ENCODE data around the gene TRAF7. TPM values are rescaled to one million over a fixed set of nuclear protein-coding genes. Genes with fewer than 3 reads are reported as not detected.

TRAF7 gene
- total RNA-seq, 4 donors from 2014 or later, result 36.3 to 70.1 (median 56.3) TPM

DNA sequence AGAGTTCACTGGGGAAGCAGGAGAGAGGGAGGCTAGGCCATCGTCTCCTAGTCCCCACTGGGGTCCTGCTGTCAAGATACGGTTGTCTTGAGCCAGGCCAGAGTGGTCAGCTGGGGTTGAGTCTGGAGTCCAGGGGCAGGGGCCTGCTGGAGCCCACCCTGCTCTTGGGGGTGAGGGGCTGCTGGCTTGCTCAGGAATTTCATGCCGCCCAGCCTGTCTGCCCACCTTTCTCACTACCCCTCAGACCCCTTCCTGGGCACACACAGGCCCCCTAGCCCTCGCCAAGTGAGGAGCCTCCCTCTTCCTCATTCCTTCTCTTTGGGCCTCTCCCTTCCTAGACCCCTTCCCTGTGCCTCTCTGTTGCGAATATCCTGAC is 1.3 kb downstream of the TRAF7 start:
- TF ChIP-seq, protein P1, sequence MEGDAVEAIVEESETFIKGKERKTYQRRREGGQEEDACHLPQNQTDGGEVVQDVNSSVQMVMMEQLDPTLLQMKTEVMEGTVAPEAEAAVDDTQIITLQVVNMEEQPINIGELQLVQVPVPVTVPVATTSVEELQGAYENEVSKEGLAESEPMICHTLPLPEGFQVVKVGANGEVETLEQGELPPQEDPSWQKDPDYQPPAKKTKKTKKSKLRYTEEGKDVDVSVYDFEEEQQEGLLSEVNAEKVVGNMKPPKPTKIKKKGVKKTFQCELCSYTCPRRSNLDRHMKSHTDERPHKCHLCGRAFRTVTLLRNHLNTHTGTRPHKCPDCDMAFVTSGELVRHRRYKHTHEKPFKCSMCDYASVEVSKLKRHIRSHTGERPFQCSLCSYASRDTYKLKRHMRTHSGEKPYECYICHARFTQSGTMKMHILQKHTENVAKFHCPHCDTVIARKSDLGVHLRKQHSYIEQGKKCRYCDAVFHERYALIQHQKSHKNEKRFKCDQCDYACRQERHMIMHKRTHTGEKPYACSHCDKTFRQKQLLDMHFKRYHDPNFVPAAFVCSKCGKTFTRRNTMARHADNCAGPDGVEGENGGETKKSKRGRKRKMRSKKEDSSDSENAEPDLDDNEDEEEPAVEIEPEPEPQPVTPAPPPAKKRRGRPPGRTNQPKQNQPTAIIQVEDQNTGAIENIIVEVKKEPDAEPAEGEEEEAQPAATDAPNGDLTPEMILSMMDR (IDR thresholded peaks at IDR 0.05), result no peak
- TF ChIP-seq POLR2AphosphoS5 (IDR thresholded peaks at IDR 0.05), result no peak
- no peak for TF ChIP-seq POLR2A (IDR thresholded peaks at IDR 0.05)
- no peak for TF ChIP-seq EP300 (IDR thresholded peaks at IDR 0.05)

DNA sequence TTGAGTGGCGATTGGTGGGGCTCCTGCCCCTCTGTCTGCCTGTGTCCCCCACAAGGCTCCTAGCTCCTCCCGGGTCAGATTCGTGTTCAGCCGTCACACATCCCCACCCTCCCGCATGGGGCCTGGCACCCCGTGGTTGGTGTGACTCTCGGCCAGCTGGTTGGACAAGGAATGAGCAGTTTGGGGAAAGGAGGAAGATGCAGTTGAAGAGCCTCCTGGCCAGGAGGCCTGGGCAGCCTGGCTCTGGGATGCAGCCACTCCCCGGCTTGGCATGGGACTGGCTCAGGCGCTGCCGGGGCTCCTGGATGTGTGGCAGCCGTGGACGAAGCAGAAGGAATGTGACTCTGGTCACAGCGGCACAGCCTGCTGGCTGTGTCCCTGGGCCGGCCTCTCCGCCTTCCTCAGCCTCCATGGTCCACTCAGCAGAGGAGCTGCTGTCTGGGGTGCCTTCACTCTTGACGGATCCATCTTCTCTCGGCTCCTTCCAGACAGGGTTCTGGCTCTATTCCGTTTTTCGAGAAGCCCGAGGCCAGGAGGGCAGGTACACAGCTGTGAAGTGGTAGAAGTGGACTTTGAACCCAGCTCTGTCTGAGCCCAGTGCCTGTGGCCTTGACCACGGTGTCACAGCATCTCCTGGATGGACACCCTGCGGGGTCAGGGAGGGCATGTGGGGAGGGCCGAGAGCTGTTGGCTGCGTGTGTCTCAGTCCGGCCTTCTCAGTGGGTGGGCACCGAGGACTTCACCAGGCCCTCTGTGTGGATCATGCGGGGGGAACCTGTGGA is 2.1 kb downstream of the TRAF7 start:
- Histone ChIP-seq H3K27ac (peak overlapping the region; percentile 82 to 95 (median 94)), H3K4me1 (peaks cover 3 to 90% (median 66%) of the 10 kb centered on the region in 3 donors), H3K9me3 (no peaks in the 10 kb centered on the region), H3K36me3 (no peaks in the 10 kb centered on the region), H3K4me3 (peak overlapping the region in 1 of 2 donors; percentile 77), H3K27me3 (no peaks in the 10 kb centered on the region)
- no peak for ATAC-seq
- WGBS, 2 donors (ENCODE audit: low coverage in 1 of 2), result 90% methylated on average over 2 of the region's 27 CpGs; no CpG with 5 or more reads in 1 of the 2 donors
- TF ChIP-seq EP300 (IDR thresholded peaks at IDR 0.05) (no peak), POLR2A (IDR thresholded peaks at IDR 0.05) (no peak), POLR2AphosphoS5 (IDR thresholded peaks at IDR 0.05) (no peak)
- TF ChIP-seq, protein P1 (IDR thresholded peaks at IDR 0.05), result no peak

More for the DNA sequence above, 1.3 kb downstream of the TRAF7 start:
- H3K36me3 ChIP-seq, result peaks cover 0 to 3% of the 10 kb centered on the region in 2 donors
- H3K4me1 ChIP-seq, result peaks cover 3 to 90% (median 68%) of the 10 kb centered on the region in 3 donors
- H3K9me3 ChIP-seq, result no peaks in the 10 kb centered on the region
- peak overlapping the region in 1 of 2 donors; percentile 77 for H3K4me3 ChIP-seq
- ATAC-seq, result no peak
- no peaks in the 10 kb centered on the region for H3K27me3 ChIP-seq
- peak overlapping the region; percentile 82 to 95 (median 94) for H3K27ac ChIP-seq
- 31% methylated on average over 3 of the region's 5 CpGs; no CpG with 5 or more reads in 1 of the 2 donors for WGBS, 2 donors (ENCODE audit: low coverage in 1 of 2)

DNA sequence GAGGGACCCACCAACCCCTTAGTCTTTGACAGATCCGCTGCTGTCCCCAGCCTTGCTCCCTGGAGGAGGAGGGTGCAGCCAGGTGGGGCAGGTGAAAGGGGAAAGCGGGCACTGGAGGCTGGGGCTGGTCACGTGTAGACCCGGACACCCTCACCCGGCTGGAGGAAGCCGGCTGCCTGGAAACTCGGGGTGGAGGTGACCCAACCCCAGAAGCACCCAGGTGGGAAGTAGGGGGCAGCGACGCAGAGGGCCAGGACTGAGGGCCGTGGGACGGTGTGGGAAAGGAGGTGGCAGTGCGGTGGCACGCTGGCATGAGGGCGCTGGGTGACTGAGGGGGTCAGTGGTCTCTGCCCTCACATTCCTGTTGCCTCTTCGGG is 2.7 kb downstream of the TRAF7 start:
- peak overlapping the region; percentile 82 to 95 (median 94) for H3K27ac ChIP-seq
- H3K36me3 ChIP-seq, result peaks cover 0 to under 1% of the 10 kb centered on the region in 2 donors
- ATAC-seq, result no peak
- peaks cover 3 to 90% (median 60%) of the 10 kb centered on the region in 3 donors for H3K4me1 ChIP-seq
- H3K9me3 ChIP-seq, result no peaks in the 10 kb centered on the region
- H3K27me3 ChIP-seq, result no peaks in the 10 kb centered on the region
- H3K4me3 ChIP-seq, result peak overlapping the region in 1 of 2 donors; percentile 77
- 52 to 60% methylated on average over 1 to 8 of the region's 15 CpGs for WGBS, 2 donors (ENCODE audit: low coverage in 1 of 2)
- TF ChIP-seq POLR2AphosphoS5 (IDR thresholded peaks at IDR 0.05) (no peak), POLR2A (IDR thresholded peaks at IDR 0.05) (no peak), EP300 (IDR thresholded peaks at IDR 0.05) (no peak)
- TF ChIP-seq, protein P1 (IDR thresholded peaks at IDR 0.05), result no peak

DNA sequence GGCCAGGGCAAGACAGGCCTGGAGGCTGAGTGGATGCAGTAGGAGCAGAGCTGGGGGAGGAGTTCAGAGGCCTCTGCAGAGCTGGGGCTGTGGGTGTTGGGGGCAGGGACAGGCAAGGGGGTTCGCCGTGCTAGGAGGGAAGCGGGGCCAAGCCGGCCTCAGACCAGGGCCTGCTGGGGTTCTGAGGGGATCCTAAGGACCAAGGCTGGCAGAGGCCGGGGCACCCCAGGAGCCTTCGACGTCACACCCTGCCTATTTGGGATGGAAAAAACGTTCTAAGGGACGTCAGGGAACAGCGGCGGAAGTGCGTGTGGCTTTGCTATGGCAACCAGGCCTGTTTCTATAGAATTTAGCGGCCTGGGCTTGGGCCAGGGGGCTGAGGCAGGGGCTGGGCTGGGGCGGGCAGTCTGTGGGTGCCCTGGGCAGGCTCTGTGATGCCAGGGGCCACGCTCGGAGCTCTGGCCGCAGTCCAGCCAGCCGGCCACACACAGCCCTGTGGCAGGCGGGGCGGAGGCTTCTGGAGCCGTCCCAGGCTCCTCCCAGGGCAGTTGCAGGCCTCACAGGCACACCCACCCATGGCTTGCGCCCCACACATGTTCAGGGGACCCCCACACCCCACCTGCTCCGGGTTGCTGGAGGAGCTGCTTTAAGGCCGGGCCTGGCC is 3.7 kb downstream of the TRAF7 start:
- Histone ChIP-seq H3K27me3 (no peaks in the 10 kb centered on the region), H3K36me3 (peaks cover 0 to 10% of the 10 kb centered on the region in 2 donors), H3K4me3 (peak overlapping the region; percentile 3 to 77), H3K27ac (peak overlapping the region; percentile 82 to 95 (median 94)), H3K4me1 (peaks cover 3 to 85% (median 49%) of the 10 kb centered on the region in 3 donors), H3K9me3 (no peaks in the 10 kb centered on the region)
- WGBS, 2 donors (ENCODE audit: low coverage in 1 of 2), result 18% methylated on average over 2 of the region's 24 CpGs; no CpG with 5 or more reads in 1 of the 2 donors
- ATAC-seq, result no peak
- no peak for TF ChIP-seq POLR2A (IDR thresholded peaks at IDR 0.05)
- TF ChIP-seq POLR2AphosphoS5 (IDR thresholded peaks at IDR 0.05), result no peak
- TF ChIP-seq EP300 (IDR thresholded peaks at IDR 0.05), result no peak
- TF ChIP-seq, protein P1 (IDR thresholded peaks at IDR 0.05), result no peak
